ENCODE data around the gene PSAPL1. TPM values are rescaled to one million over a fixed set of nuclear protein-coding genes. Genes with fewer than 3 reads are reported as not detected.

The PSAPL1 gene
- total RNA-seq, 1 donor from 2014 or later: not detected

GRCh38 chr4:7393601-7394575 lies 40.8 kb downstream of the PSAPL1 start:
- DNase-seq: no peak

GRCh38 chr4:7392438-7393421 lies 42.0 kb downstream of the PSAPL1 start:
- DNase-seq: no peak

- DNase-seq: no peak
These were observed 42.9 kb downstream of the PSAPL1 start for GRCh38 chr4:7391637-7392437.

- no peak for DNase-seq
These were observed 43.7 kb downstream of the PSAPL1 start for GRCh38 chr4:7390906-7391636.

GRCh38 chr4:7390336-7390735 lies 44.4 kb downstream of the PSAPL1 start:
- no peak for DNase-seq

GRCh38 chr4:7389719-7390118 lies 45.0 kb downstream of the PSAPL1 start:
- DNase-seq: no peak

- no peak for DNase-seq
These were observed 45.5 kb downstream of the PSAPL1 start for GRCh38 chr4:7389101-7389701.

- no peak for DNase-seq
These were observed 46.1 kb downstream of the PSAPL1 start for GRCh38 chr4:7388627-7389026.

GRCh38 chr4:7387925-7388324 lies 46.8 kb downstream of the PSAPL1 start:
- no peak for DNase-seq

GRCh38 chr4:7384929-7385890 lies 49.5 kb downstream of the PSAPL1 start:
- DNase-seq: no peak

GRCh38 chr4:7384003-7384928 lies 50.5 kb downstream of the PSAPL1 start:
- DNase-seq: no peak

GRCh38 chr4:7383266-7383665 lies 51.5 kb downstream of the PSAPL1 start:
- DNase-seq: no peak

- no peak for DNase-seq
These were observed 52.1 kb downstream of the PSAPL1 start for GRCh38 chr4:7382634-7383014.

- DNase-seq: no peak
These were observed 52.7 kb downstream of the PSAPL1 start for GRCh38 chr4:7381890-7382633.

GRCh38 chr4:7381221-7381889 lies 53.4 kb downstream of the PSAPL1 start:
- DNase-seq: no peak

Measured in dermis blood vessel endothelial cell (primary cell).